Adrenal gland (tissue), 5 donors: ENCODE results near the gene PIP5KL1.

ENCODE experiments used
- CTCF ChIP-seq, 6 experiments: fragments of 450-650 bp in 4 of 6; fragments of 200-600 bp in 2 of 6; sonication (generic) in 1 of 6; IDR thresholded peaks; 1 replicate in 5 of 6; 2 replicates in 1 of 6; pipeline versions ENCODE4 v1.5.1 to v1.8.0; 2016 to 2021; ENCODE audit warnings: antibody characterized with exemption in 6 of 6, mild to moderate bottlenecking in 2 of 6, moderate library complexity in 1 of 6
- POLR2A ChIP-seq, 2 donors: fragments of 450-650 bp; IDR thresholded peaks; one replicate each; pipeline ENCODE4 v1.6.1; 2017; ENCODE audit warnings: antibody characterized with exemption in 2 of 2, mild to moderate bottlenecking in 2 of 2, moderate library complexity in 1 of 2
- donor health status: DM: no; HTN: no; CAD: no.

- TF ChIP-seq CTCF (IDR thresholded peaks at IDR 0.05) (no peak), POLR2A (IDR thresholded peaks at IDR 0.05) (no peak)
These were observed 12.1 kb downstream of the PIP5KL1 start for GRCh38 chr9:127918183-127919107.
